Kidney (tissue), 14 donors: Measurements from ENCODE around the gene CWC25. TPM values are rescaled to one million over a fixed set of nuclear protein-coding genes. Genes with fewer than 3 reads are reported as not detected.
A peak's percentile ranks its signal among the peaks of the same experiment; 100 is the strongest.

Experiments used
- DNase-seq, 5 donors: peaks; one replicate each; pipeline ENCODE4 v3.0.0-alpha.2; 2013 to 2020
- FAIRE-seq: peaks from 2 replicates; lab custom pipeline; 2012; peaks lifted over from hg19 to GRCh38; lab: Jason Lieb, UNC
- H3K27ac ChIP-seq, 2 donors: one replicate each; pipeline ENCODE4 v1.7.0; 2013; ENCODE audit warnings: low read depth in 2 of 2, low read length in 2 of 2, inconsistent platforms in 1 of 2
- H3K27me3 ChIP-seq: one replicate; pipeline ENCODE4 v1.7.1; 2013; ENCODE audit warnings: low read length, inconsistent platforms; ENCODE audit not compliant: control insufficient read depth, insufficient read depth
- H3K36me3 ChIP-seq, 3 donors: one replicate each; pipeline versions ENCODE4 v1.7.0 to v1.7.1; 2013; ENCODE audit warnings: low read length in 3 of 3, control low read depth in 1 of 3, inconsistent platforms in 1 of 3; ENCODE audit not compliant: insufficient read depth in 3 of 3, control insufficient read depth in 2 of 3
- H3K4me1 ChIP-seq, 3 donors: one replicate each; pipeline versions ENCODE4 v1.7.0 to v1.7.1; 2013; ENCODE audit warnings: low read length in 3 of 3, inconsistent platforms in 1 of 3, low read depth in 1 of 3; ENCODE audit not compliant: control insufficient read depth in 2 of 3, insufficient read depth in 2 of 3
- H3K4me3 ChIP-seq, 3 donors: one replicate each; pipeline versions ENCODE4 v1.7.0 to v1.8.1; 2013; ENCODE audit warnings: low read length in 3 of 3, control low read depth in 1 of 3, inconsistent platforms in 1 of 3
- H3K9ac ChIP-seq, 3 donors: one replicate each; pipeline versions ENCODE4 v1.7.0 to v1.7.1; 2013; ENCODE audit warnings: low read length in 3 of 3, control low read depth in 1 of 3, inconsistent platforms in 1 of 3
- H3K9me3 ChIP-seq, 3 donors: one replicate each; pipeline versions ENCODE4 v1.7.0 to v1.7.1; 2013; ENCODE audit warnings: low read length in 3 of 3, control low read depth in 1 of 3, inconsistent platforms in 1 of 3; ENCODE audit not compliant: control insufficient read depth in 2 of 3, insufficient read depth in 1 of 3
- CTCF ChIP-seq: IDR thresholded peaks from 3 replicates; pipeline ENCODE4 v1.5.1; 2012; ENCODE audit warnings: mild to moderate bottlenecking, moderate library complexity, borderline replicate concordance; ENCODE audit not compliant: insufficient read depth; ENCODE audit errors: extremely low read depth
- intact Hi-C: fragments of 100-400 bp; cut with DNase I; formaldehyde crosslinking; loops from one replicate; pipeline ENCODE4 v1.11.1; 2022
- polyA plus RNA-seq: library from polyadenylated mRNA; stranded (reverse); fragments of 350-450 nt; fragmentation: Illumina TruSeq; extraction: RNeasy Lipid Tissue Mini Kit (QIAGEN cat#74804); gene quantifications from one replicate; pipeline ENCODE4 v1.2.3, GENCODE V29; 2014; ENCODE audit warnings: low read depth, low replicate concordance; ENCODE audit not compliant: insufficient read depth
- total RNA-seq: library from RNA; stranded (reverse); fragmentation: NEBNext Ultra II Directional; extraction: Animal tissue kit (Norgen Biotek cat#: 25700); gene quantifications from one replicate; pipeline ENCODE4 v1.2.1, GENCODE V29; 2021
- donor health status: control.
- donor health status: control.
- donor health status: control.
- donor health status: control.
- donor health status: control.
- donor health status: DM: yes; HTN: yes; CAD: no.
- donor health status: Normal renal cell carcinoma (clear cell type).

The CWC25 gene
- total and polyA plus RNA-seq, 2 donors from 2014 or later: 12.9 to 25.7 TPM

- peaks cover 0 to 10% (median 3%) of the 10 kb centered on the region in 3 donors for H3K4me1 ChIP-seq
- H3K9ac ChIP-seq: peak overlapping the region; percentile 84 to 98 (median 88)
- DNase-seq (peak in 1 of 5 donors; percentile 49), FAIRE-seq (no peak)
- intact Hi-C loops: no loop called here
- no peak for TF ChIP-seq CTCF
- peaks cover 0 to 3% (median 0%) of the 10 kb centered on the region in 3 donors for H3K36me3 ChIP-seq
- peak overlapping the region; percentile 97 for H3K27ac ChIP-seq
- no peaks in the 10 kb centered on the region for H3K9me3 ChIP-seq
- H3K4me3 ChIP-seq: peak overlapping the region; percentile 92 to 99 (median 99)
- no peaks in the 10 kb centered on the region for H3K27me3 ChIP-seq
Observed at GRCh38 chr17:38825762-38826247, 684 bp upstream of the CWC25 start.

- H3K4me1 ChIP-seq: peaks cover 0 to 5% (median 0%) of the 10 kb centered on the region in 3 donors
- intact Hi-C loops: no loop called here
- H3K4me3 ChIP-seq: no peak overlapping the region
- FAIRE-seq: no peak
- H3K36me3 ChIP-seq: peaks cover 5 to 29% (median 15%) of the 10 kb centered on the region in 3 donors
- no peak overlapping the region for H3K9ac ChIP-seq
- peak; percentile 29 for TF ChIP-seq CTCF
- no peaks in the 10 kb centered on the region for H3K9me3 ChIP-seq
- H3K27me3 ChIP-seq: no peaks in the 10 kb centered on the region
- H3K27ac ChIP-seq: peak overlapping the region in 1 of 2 donors; percentile 13
- no peak for DNase-seq
Observed at GRCh38 chr17:38815576-38816193, 9.4 kb downstream of the CWC25 start.

- DNase-seq (no peak), FAIRE-seq (no peak)
- Histone ChIP-seq H3K9me3 (no peaks in the 10 kb centered on the region), H3K9ac (no peak overlapping the region), H3K27ac (no peak overlapping the region), H3K36me3 (peaks cover 15 to 30% (median 25%) of the 10 kb centered on the region in 3 donors), H3K4me1 (peaks cover 0 to 9% (median 0%) of the 10 kb centered on the region in 3 donors), H3K4me3 (no peak overlapping the region), H3K27me3 (no peaks in the 10 kb centered on the region)
- TF ChIP-seq CTCF: no peak
- intact Hi-C loops: no loop called here
Observed at GRCh38 chr17:38809828-38810227, 15.3 kb downstream of the CWC25 start.
